ENCODE measurements around the gene SLIT3.
A peak's percentile ranks its signal among the peaks of the same experiment; 100 is the strongest.

The SLIT3 gene

GRCh38 chr5:169171515-169171914 is 129.4 kb downstream of the SLIT3 start:
- TF ChIP-seq ZFP30 (CRISPR knock-in tag; IDR thresholded peaks at IDR 0.05) (no peak), SNAI2 (CRISPR knock-in tag; IDR thresholded peaks at IDR 0.05) (no peak), PPARA (CRISPR knock-in tag; IDR thresholded peaks at IDR 0.05; ENCODE audit: borderline replicate concordance) (no peak), CREB5 (CRISPR knock-in tag; IDR thresholded peaks at IDR 0.05; ENCODE audit: low read depth) (no peak), ZNF8 (CRISPR knock-in tag; IDR thresholded peaks at IDR 0.05) (no peak), BACH2 (CRISPR knock-in tag; IDR thresholded peaks at IDR 0.05; ENCODE audit: borderline replicate concordance) (no peak), ESRRG (CRISPR knock-in tag; IDR thresholded peaks at IDR 0.05) (no peak), ARNTL (CRISPR knock-in tag; IDR thresholded peaks at IDR 0.05; ENCODE audit: borderline replicate concordance, low read depth) (no peak)

GRCh38 chr5:169169783-169170182 is 131.2 kb downstream of the SLIT3 start:
- TF ChIP-seq POU6F1 (CRISPR knock-in tag; IDR thresholded peaks at IDR 0.05; ENCODE audit: borderline replicate concordance, low read depth) (no peak), PPARA (CRISPR knock-in tag; IDR thresholded peaks at IDR 0.05; ENCODE audit: borderline replicate concordance) (no peak), ZFP3 (CRISPR knock-in tag; IDR thresholded peaks at IDR 0.05) (no peak), TOX (CRISPR knock-in tag; IDR thresholded peaks at IDR 0.05; ENCODE audit: borderline replicate concordance) (no peak), OSR1 (CRISPR knock-in tag; IDR thresholded peaks at IDR 0.05) (no peak), GLIS3 (CRISPR knock-in tag; IDR thresholded peaks at IDR 0.05) (no peak), ZNF70 (CRISPR knock-in tag; IDR thresholded peaks at IDR 0.05) (no peak), TSHZ2 (CRISPR knock-in tag; IDR thresholded peaks at IDR 0.05) (no peak), ZNF8 (CRISPR knock-in tag; IDR thresholded peaks at IDR 0.05) (no peak), PATZ1 (CRISPR knock-in tag; IDR thresholded peaks at IDR 0.05; ENCODE audit: borderline replicate concordance) (no peak), ZC3H10 (CRISPR knock-in tag; IDR thresholded peaks at IDR 0.05) (no peak), ZFP30 (CRISPR knock-in tag; IDR thresholded peaks at IDR 0.05) (no peak)
- ATAC-seq = peak; percentile 55

More at GRCh38 chr5:169171515-169171914, 129.4 kb downstream of the SLIT3 start:
- no peak for ATAC-seq

- TF ChIP-seq CREB5 (CRISPR knock-in tag; IDR thresholded peaks at IDR 0.05; ENCODE audit: low read depth) (no peak), ZFP3 (CRISPR knock-in tag; IDR thresholded peaks at IDR 0.05) (no peak), BACH2 (CRISPR knock-in tag; IDR thresholded peaks at IDR 0.05; ENCODE audit: borderline replicate concordance) (no peak), TOX (CRISPR knock-in tag; IDR thresholded peaks at IDR 0.05; ENCODE audit: borderline replicate concordance) (no peak)
- ATAC-seq = no peak
Measured at GRCh38 chr5:169168280-169168679, 132.7 kb downstream of the SLIT3 start.

GRCh38 chr5:169166078-169166477 is 134.9 kb downstream of the SLIT3 start:
- ATAC-seq = no peak
- TF ChIP-seq OSR1 (CRISPR knock-in tag; IDR thresholded peaks at IDR 0.05) (no peak), ZNF565 (CRISPR knock-in tag; conservative IDR thresholded peaks at IDR 0.05; ENCODE audit: low read depth) (no peak), CSDC2 (CRISPR knock-in tag; IDR thresholded peaks at IDR 0.05) (no peak), POU6F1 (CRISPR knock-in tag; IDR thresholded peaks at IDR 0.05; ENCODE audit: borderline replicate concordance, low read depth) (no peak), TSHZ2 (CRISPR knock-in tag; IDR thresholded peaks at IDR 0.05) (no peak), TOX (CRISPR knock-in tag; IDR thresholded peaks at IDR 0.05; ENCODE audit: borderline replicate concordance) (no peak), ZNF8 (CRISPR knock-in tag; IDR thresholded peaks at IDR 0.05) (no peak), ISL1 (CRISPR knock-in tag; IDR thresholded peaks at IDR 0.05) (no peak), ZFP3 (CRISPR knock-in tag; IDR thresholded peaks at IDR 0.05) (no peak)

Data from SK-N-SH treated with all-trans-retinoic acid at 6 μM for 48 hours (cell line).